Measurements from ENCODE around the gene CYSLTR2.

The CYSLTR2 gene, protein sequence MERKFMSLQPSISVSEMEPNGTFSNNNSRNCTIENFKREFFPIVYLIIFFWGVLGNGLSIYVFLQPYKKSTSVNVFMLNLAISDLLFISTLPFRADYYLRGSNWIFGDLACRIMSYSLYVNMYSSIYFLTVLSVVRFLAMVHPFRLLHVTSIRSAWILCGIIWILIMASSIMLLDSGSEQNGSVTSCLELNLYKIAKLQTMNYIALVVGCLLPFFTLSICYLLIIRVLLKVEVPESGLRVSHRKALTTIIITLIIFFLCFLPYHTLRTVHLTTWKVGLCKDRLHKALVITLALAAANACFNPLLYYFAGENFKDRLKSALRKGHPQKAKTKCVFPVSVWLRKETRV

DNA sequence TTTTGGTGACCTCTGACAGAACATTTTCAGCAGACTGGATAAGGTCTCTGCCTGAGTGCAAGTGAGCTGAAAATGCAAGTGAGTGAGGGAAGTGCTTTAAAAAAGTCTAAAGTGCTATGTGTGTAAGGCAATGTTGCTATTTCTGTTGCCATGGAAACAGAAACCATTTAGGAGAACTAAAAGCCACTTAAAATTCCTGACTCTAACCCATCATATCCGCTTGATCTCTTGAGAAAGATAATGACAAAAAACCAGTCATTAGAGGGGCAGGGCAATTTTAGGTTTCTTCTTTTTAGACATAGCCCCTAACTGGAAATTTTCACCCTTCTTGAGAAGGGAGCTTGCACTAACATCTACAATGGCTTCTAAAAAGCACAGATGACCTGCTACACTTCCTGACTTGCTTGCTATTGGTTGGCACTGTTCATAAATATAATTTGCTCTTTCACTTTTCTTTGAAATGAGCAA is at the start of gene CYSLTR2:
TSS of gene CYSLTR2 (plus strand) at position 458 of the 468 bp plus-strand sequence. CDS start 52,889 bp downstream, outside the sequence.
- peak; percentile 18 for DNase-seq (ENCODE audit: low spot score)

DNA sequence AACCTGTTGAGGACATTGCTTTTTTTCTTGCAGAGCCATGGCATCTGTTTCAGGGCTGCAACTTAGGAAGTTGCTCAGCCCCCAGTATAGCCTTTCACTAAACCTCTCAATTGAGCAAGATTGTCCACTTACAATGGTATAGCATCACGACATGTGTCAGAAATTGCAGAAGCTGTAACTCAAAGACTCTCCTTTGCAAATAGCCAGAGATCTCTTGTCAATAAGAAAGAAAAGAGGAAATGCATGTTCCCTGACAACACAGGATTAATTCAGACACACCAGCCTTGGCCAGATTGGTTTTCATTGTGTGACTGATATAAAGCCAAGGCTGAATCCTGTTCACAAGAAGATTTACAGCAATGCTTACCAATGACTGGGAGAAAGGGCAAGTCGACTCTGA is 38.7 kb upstream of the CYSLTR2 start:
- no peak for DNase-seq (ENCODE audit: low spot score)

DNA sequence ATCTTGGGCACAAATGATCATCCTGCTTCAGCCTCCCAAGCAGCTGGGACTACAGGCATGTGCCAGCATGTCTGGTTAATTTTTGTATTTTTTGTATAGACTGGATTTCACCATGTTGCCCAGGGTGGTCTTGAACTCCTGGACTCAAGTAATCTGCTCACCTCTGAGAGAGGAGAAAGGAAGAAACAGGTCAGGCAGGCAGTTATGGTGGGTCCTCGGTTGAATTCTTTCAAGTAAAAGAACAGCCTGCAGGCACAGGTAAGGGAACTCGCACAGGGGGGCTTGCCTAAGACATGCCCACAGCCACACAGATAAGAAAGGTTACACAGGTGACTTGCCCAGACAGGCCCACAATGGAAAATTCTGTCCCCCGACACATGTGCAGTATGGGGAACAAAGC is 34.8 kb upstream of the CYSLTR2 start:
- DNase-seq (ENCODE audit: low spot score): no peak

DNA sequence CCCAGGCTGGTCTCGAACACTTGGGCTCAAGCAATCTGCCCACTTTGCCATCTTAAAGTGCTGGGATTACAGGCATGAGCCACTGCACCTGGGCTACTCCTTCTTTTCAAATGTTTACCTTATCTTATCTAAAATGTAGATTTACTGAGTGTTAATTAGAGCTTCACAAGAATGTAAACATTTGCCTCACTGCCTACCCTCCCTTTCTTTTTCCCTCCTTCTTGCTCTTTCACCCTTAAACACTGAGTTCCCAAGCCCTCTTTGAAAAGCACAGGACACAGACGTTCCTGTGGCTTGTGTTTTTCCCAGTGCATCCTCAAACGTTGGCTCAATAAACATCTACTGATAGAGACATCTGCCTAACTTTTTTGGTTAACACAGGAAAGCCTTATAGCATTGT is 32.7 kb upstream of the CYSLTR2 start:
- no peak for DNase-seq (ENCODE audit: low spot score)

DNA sequence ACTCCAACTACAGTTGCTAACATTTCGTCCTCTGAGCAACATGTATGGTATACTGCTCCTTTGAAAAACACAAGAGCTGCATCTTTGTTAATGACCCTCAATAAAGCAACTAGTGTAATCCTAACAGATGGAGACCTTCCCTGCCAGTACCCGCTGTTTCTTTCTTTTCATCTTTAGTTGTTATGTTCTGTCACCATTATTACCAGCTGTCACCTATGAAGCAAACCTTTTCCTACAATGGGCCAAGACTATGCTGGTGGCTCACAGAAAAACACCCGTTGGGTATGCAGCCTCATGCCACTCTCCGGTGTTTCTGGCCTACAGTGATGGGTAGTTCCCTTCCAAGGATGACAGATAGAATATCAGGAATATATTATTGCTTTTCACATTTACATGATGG is 29.7 kb upstream of the CYSLTR2 start:
- no peak for DNase-seq (ENCODE audit: low spot score)

DNA sequence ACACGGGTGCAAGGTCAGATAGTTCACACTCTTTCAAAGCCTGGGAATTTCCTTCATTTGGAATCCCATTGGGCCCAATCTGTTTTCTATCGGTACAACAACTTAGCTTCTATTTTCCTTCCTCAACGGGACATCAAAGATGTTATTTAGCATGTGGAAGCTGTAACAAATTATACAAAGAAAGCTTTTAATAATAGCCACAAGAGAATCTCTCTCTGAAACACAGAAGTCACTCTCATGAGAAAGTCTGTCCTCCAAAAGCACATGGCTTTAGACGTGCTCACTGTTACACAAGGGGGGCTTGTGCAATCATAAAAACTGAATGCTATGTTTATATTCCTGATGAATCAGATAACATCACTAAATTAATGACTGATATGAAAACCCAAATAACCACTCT is 28.9 kb upstream of the CYSLTR2 start:
- DNase-seq (ENCODE audit: low spot score): peak; percentile 28

DNA sequence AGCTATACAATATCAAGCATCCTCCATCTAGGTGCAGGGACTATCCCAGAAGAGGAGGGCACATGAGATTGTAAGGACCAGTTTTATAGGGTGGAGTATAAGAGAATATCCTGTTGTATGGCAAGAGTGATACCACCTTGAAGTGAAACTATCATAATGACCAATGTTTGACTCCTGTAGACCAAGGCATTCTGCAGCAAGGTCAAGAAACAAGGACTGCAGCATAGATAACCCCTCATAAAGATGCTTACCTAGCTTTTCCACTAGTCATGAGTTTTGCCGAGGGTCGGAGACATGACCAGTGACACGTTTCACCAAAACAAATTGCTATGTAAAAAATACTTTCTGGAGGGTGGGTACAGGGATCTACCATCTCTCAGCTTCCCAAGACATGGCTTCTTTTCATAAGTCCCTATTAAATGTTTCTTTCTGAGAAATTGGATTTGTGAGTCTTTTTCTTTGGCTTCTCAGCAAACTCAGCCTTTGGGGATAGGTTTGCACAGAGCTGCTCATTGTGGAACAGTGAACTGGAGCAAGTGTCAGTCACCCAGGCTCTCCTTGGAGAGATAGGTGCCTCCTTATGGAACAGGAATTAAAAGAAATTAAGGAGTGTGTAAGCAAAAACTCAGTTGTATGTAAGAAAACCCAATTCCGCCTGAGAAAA is 28.2 kb upstream of the CYSLTR2 start:
- no peak for DNase-seq (ENCODE audit: low spot score)

DNA sequence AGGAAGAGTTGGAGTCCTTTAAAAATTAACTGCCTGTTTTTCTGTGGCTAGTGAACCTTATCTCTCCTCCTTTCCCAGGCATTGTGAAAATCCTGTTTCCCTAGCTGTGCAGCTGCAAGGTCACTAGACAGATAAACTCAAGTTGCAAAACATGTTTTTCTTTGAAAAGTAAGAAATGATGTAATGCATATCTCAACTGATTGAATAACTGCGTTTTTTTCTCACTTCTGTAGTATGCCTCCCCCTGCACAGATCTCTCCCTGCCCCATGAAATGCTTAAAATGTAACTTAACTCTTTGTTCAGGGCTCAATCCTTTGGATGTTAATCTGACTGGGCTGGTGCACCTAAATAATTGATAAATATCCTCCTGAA is 27.7 kb upstream of the CYSLTR2 start:
- DNase-seq (ENCODE audit: low spot score): no peak

DNA sequence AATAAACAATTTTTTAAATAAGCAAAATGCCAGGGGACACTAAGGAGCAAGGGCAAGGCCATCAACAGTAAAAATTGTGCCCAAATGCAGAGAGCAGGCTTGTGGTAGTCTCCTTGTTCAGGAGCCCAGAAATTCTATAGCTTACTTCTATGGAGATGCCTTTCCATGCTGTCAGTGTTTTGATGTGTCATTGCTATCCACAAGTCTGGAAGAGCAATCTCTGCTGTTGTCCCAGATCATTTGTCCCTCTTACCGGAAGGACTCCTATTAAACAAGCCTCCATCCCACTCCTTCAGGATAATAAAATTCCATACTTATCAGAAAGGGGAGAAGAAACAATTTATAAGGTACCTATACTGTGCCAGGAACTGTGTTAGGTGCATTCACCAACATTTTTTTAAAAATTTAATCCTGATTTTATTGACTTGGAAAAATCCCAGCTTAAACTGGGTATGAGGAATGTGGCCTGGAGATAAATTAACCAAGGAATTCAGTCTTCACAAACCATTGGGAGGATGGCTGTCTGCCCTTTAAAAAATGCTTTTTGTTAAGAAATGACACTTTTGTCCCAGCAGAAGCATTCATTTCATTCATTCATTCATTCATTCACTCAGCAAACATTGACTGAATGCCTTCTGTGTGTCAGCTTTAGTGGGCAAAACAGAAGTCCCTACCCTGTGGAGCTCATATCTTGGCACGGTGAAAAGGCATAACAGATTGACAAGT is 26.8 kb upstream of the CYSLTR2 start:
- DNase-seq (ENCODE audit: low spot score): no peak

DNA sequence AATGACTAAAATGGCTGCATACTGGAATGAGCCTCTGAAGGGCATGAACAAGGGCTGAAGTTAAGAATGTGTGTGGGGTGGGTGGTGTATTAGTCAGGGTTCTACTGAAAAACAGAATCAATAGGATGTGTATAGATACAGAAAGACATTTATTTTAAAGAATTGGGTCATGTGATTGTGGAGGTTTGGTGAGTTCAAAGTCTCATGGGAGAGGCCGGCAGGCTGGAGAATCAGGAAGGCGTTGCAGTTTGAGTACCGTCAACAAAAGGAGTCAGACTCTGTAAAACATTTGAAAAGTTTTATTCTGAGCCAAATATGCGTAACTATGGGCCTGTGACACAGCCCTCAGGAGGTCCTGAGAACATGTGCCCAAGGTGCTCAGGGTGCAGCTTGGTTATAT is 24.5 kb upstream of the CYSLTR2 start:
- DNase-seq (ENCODE audit: low spot score): no peak

DNA sequence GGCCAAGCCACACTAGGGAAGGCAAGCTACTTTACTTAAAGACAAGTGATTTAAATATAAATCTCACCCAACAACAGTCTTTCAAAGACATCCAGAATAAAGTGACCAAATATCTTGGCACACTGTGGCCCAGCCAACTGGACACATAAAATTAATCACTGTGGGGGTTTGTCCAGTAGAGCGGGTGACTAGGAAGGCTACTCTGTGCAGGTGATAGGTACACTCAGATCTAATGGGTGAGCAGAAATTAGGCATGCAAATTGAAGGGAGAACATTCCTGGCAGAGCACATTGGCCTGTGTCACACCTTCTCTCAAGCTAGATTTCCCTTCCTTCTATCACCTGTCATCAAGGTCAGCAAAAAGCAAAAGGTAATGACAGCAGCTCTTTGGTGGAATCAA is 23.4 kb upstream of the CYSLTR2 start:
- no peak for DNase-seq (ENCODE audit: low spot score)

DNA sequence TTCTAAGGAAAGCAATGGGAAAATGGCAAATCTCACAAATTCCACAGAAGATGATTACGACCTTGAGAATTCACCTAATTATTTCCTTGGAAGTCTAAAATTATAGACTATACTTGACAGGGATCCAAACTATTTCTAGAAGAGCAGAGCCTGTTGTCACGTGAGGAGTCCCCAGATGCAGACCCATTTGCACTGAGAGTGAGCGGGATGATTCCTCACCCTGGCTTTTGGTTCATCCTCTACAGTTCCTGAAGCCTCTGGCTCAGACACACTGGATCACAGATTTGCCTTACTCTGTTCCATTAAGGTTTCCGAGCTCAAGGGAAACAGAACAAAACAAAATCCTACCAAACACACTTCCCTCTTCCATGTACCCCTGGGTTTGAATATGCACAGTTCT is 23.0 kb upstream of the CYSLTR2 start:
- no peak for DNase-seq (ENCODE audit: low spot score)

DNA sequence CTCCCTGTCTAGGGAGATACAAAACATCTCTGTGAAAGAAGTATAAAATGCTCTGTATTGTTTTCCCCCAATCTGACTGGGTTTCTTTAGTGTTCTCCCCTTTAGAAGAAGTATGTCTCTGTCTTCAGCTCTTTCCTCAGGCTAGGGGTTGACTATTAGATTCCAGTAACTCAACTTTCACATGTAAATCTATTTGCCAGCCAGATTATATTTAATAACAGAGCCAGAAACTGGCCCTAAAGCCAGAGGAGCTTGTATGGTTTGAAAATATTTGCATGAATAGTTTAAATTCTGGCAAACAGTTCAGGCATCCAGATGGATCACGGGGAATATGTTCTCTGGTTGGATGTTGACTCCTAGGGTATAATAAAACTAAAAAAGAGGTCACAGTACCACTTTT is 22.3 kb upstream of the CYSLTR2 start:
- DNase-seq (ENCODE audit: low spot score): no peak

DNA sequence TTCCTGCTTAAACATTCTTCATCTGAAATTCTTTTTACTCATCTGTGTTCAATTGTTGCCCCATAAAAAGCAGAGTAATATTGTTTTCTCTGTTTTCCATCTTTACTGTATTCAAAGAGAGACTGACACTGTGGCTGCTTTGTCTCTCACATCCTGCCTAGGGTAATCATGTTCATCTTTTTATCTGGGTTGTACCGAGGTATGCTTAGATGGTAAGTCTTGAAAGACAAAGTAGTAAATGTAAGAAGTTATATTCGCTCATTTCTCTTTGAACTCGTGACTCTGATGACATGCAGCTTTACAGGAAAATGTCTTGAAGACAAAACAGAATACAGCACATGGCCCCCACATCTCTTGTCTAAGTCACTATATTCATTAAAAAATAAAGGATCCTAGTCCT is 20.0 kb upstream of the CYSLTR2 start:
- no peak for DNase-seq (ENCODE audit: low spot score)

DNA sequence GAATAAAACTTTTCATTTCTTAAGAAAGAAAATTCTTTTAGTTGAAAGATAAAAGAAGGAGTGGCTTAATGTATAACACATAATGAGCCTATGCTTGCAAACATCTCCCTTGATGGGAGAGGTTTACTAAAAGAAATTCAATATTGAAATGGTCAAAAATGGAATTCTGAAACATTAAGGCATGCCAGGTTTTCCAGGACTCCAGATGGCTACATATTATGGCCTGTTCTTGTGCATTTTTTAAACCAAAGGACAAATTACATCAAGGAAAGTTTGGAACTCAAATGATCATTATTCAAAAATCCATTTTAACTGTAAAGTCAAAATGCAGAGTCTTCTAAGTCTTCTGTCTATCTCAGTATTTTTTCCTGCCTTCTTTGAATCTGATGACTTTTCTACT is 19.1 kb upstream of the CYSLTR2 start:
- no peak for DNase-seq (ENCODE audit: low spot score)

DNA sequence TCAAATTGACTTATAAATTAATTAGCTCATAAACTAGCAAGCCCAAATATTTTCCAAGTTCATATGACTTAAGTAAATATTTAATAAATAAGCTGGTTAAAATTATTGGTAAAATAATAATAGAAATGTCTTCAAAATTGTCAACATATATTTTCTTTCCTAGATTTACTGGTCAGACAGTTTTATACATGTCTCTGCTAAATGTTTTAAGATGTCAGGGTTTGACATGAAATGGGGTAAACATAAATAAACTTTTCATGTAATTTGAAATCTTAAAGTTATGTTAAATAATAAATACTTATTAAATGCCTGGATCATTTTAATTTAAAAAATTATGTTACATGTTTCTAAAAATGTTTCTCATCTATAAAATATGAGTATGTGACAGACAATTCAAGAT is 18.3 kb upstream of the CYSLTR2 start:
- DNase-seq (ENCODE audit: low spot score): no peak

DNA sequence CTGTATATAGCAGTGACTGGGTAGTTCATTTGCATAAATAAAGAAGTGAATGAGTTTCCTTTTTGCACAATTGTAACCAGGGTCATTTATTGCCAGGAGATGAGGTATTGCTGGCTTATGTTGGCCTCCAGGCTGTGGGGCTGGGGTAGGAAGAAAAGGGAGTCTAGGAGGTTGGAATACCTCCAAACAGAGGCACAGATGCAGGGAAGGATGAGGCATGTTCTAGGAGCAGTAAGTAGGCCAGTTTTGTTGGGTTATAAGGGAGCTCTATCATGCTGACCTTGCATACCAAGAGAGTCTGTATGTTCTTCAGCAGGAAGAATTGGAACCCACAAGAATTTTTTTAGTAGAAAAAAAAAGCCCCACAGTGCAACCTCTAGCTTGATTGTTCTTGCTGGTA is 17.2 kb upstream of the CYSLTR2 start:
- DNase-seq (ENCODE audit: low spot score): no peak

DNA sequence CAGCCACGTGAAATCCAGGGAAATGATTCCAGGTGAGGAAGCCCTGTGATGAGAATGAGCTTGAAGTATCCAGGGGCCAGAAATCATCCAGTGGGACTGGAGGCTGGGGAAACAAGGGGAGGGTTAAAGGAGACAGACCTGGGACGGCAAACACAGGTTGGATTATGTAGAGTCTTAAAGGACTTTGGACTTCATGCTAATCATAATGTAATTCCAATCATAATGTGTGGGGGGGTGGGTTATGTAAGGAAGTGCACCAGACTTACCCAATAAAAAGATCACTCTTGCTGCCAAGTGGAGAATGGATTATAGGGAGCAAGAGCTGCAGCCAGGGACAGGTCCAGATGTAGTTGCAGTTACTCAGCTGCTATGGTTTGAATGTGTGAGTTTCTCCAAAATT is 16.1 kb upstream of the CYSLTR2 start:
- no peak for DNase-seq (ENCODE audit: low spot score)

DNA sequence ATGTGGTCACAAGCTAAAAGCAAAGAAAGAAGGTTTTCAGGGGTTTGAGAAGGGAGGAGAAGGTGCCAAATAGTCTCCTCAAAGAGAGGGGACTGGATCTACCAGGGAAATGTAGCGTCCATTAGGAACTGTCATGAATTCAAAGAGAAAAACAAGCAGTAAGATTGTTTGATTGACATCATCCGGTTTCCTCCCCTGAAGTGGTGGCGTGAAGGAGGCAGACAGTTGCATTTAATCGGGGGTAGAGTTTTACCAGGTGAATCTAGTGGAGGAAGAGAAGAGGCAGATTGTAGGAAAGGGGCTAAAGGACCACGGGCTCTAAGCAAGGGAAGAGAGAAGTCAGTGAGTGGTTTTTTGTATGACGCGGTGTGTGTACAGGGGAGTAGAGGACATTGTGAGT is 13.0 kb upstream of the CYSLTR2 start:
- DNase-seq (ENCODE audit: low spot score): no peak

DNA sequence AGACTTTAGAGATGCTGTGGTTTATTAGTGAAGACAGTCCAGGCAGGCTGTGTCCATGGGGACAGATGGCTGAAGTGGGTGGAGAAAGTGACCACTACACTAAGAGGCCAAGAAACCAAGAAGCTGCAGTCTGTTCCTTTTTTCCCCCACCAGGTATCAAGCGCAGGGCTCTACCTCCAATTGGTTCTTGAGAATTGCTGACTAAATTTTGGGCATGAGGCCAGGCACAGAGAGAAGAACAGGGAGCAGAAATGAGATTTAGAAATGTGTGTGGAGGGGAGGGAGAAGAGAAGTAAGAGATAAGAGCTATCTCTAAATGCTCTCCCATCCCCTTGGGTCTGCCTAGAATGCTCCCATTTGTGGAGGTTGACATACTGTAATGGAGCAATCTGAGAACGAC is 12.3 kb upstream of the CYSLTR2 start:
- DNase-seq (ENCODE audit: low spot score): no peak

DNA sequence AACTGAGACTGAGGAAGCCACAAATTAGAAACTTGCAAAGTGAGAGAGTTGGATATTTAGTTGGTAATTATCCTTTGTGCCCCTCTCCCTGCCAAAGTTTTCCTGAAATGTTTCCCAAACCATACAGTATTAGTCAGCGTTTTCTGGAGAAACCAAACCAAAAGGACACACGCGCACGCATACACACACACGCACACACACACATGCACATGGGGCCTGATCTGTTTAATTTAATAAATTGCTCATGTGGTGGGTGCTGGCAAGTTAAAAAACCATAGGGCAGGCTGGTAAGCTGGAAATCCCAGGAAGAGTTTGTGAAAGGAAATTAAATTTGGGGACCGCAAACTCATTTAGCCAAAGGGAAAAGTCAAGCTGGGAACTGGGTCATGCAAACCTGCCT is 11.7 kb upstream of the CYSLTR2 start:
- no peak for DNase-seq (ENCODE audit: low spot score)

DNA sequence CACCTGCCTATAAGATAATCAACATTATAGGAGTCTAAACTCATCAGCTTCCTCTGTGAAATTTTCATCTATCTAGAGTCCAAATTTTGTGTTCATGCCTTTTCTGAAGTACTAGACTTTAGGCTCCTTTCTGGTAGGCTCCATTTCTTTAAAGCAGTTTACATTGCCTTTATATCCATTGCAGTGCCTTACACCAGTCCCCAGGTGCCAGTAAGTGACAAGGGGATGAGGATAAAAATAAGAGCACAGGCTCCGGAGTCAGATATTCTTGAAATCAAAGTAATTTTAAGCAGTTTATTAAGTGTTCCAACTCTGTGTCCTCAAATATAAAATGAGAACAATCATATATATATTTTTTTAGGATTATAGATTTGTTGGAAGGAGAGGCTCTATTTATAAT is 10.6 kb upstream of the CYSLTR2 start:
- DNase-seq (ENCODE audit: low spot score): no peak

DNA sequence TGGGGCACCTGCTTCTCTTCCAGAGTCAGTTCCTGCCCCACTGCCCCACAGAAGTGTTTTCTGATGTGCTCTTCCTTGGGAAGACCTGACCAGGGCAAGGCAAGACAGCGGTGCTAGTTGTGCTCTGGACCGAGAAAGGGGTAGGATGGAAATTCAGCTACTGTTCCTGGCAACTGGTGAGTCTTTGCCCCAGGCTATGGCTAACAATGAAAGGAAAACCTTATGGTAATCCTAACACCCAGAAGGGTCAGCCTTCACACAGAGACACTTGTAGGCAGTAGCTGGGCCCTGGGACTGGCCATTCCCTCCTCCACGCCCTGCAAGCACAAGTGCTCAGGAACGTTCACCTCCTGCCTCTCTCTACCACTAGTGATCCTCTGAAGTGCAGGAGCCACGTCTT is 9.6 kb upstream of the CYSLTR2 start:
- no peak for DNase-seq (ENCODE audit: low spot score)

All from globus pallidus (tissue), 1 donor.